ENCODE results near the gene KIF26B. TPM values are rescaled to one million over a fixed set of nuclear protein-coding genes. Genes with fewer than 3 reads are reported as not detected.

KIF26B gene
- total and polyA plus RNA-seq, 2 of the 4 experiments (the other 2 are of a cell fraction) = 0.53 to 0.54 TPM

DNA sequence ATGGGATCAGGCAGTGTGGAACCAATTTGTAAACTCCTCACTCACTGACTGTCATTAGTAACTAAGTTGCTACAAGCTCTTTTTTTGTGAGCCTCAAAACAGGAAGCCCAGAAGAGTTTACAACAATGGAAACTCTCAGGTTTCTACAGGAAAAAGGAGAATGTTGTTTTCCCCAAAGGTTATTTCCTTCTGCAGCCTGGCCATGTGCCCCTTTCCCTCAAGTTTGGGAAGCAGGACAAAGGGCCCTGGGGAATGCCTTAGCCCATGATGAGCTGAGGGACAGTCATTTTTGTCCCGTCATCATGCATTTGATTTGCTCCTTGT lies 395.9 kb downstream of the KIF26B start:
- Histone ChIP-seq H3K36me3 (ENCODE audit: control insufficient read depth, insufficient read depth, low read length) (no peaks in the 10 kb centered on the region), H3K9ac (ENCODE audit: low read depth, low read length) (no peak overlapping the region), H3K4me2 (ENCODE audit: low read depth, low read length) (no peak overlapping the region), H3K23ac (ENCODE audit: low read depth, low read length) (no peak overlapping the region), H3K4me3 (ENCODE audit: insufficient read depth, low read depth, low read length) (no peak overlapping the region), H4K5ac (ENCODE audit: low read depth, low read length) (no peak overlapping the region), H3K14ac (replicated peaks; ENCODE audit: low read depth, low read length) (no peak overlapping the region), H4K91ac (ENCODE audit: insufficient read depth, low read depth, low read length) (no peak overlapping the region), H4K8ac (ENCODE audit: low read depth in 2 of 2, low read length in 2 of 2) (no peak overlapping the region), H4K20me1 (ENCODE audit: insufficient read depth, low read length) (no peaks in the 10 kb centered on the region), H3K56ac (ENCODE audit: extremely low read depth, insufficient read depth, low read length) (no peak overlapping the region), H2AK5ac (ENCODE audit: low read depth, low read length) (no peak overlapping the region), H3K27me3 (ENCODE audit: control insufficient read depth, insufficient read depth, low read length) (0 out of 2 replicates have a peak, but pooled peaks cover 2% of the 10 kb centered on the region), H3K9me1 (ENCODE audit: insufficient read depth, low read length) (no peaks in the 10 kb centered on the region), H2AK9ac (replicated peaks; ENCODE audit: low read depth, low read length, poor library complexity) (no peak overlapping the region), H3K4ac (ENCODE audit: low read depth, low read length) (no peak overlapping the region), H3K9me3 (ENCODE audit: control insufficient read depth, insufficient read depth, low read length) (no peaks in the 10 kb centered on the region), H3K4me1 (ENCODE audit: control insufficient read depth, insufficient read depth, low read length) (no peaks in the 10 kb centered on the region), H2AFZ (replicated peaks; ENCODE audit: low read length, poor library complexity) (no peak overlapping the region), H2BK5ac (ENCODE audit: low read depth, low read length, poor library complexity, severe bottlenecking) (no peak overlapping the region), H3K79me1 (ENCODE audit: low read depth in 1 of 2, low read length in 2 of 2) (no peaks in the 10 kb centered on the region), H3K18ac (ENCODE audit: low read depth, low read length) (no peak overlapping the region), H2BK20ac (ENCODE audit: low read depth, low read length) (no peak overlapping the region), H2BK15ac (ENCODE audit: low read depth, low read length) (no peak overlapping the region), H3K27ac (ENCODE audit: insufficient read depth, low read length) (no peak overlapping the region), H2BK120ac (ENCODE audit: low read depth, low read length) (no peak overlapping the region)
- dilution Hi-C loops (cut with HindIII; ENCODE audit: low sequenced_read_pairs, unreplicated experiment) (no loop called here), intact Hi-C loops (cut with micrococcal nuclease) (no loop called here), in situ Hi-C loops (cut with MboI; ENCODE audit: low sequenced_read_pairs) (no loop called here)
- BruUV-seq (replicated peaks) = no TSS peak
- ATAC-seq (ENCODE audit: low read depth) (no peak), DNase-seq (no peak)
- ChIA-PET CTCF (no interaction called here), POLR2A (ENCODE audit: unreplicated experiment) (no interaction called here)
- WGBS, 2 experiments (ENCODE audit: extremely low coverage in 2 of 2, insufficient read length in 1 of 2) = no CpG with 5 or more reads among the region's 1 CpG
- TF ChIP-seq NFE2L2 (IDR thresholded peaks at IDR 0.05; ENCODE audit: low read depth, low read length) (no peak), RFX5 (IDR thresholded peaks at IDR 0.05; ENCODE audit: low read depth, low read length) (no peak), SMC3 (IDR thresholded peaks at IDR 0.05; ENCODE audit: low read depth, low read length) (no peak), CHD1 (IDR thresholded peaks at IDR 0.05; ENCODE audit: low read depth, low read length) (no peak), RCOR1 (IDR thresholded peaks at IDR 0.05; ENCODE audit: insufficient replicate concordance, low read length) (no peak), MAFK (IDR thresholded peaks at IDR 0.05; ENCODE audit: low read depth, low read length) (no peak), CEBPB (IDR thresholded peaks at IDR 0.05; ENCODE audit: low read depth, low read length) (no peak), BHLHE40 (IDR thresholded peaks at IDR 0.05; ENCODE audit: low read depth, low read length) (no peak), CTCF (conservative IDR thresholded peaks at IDR 0.05; ENCODE audit: low read depth, low read length) (no peak), MXI1 (IDR thresholded peaks at IDR 0.05; ENCODE audit: borderline replicate concordance, low read depth, low read length) (no peak), MAZ (IDR thresholded peaks at IDR 0.05; ENCODE audit: borderline replicate concordance, low read depth, low read length) (no peak), USF2 (IDR thresholded peaks at IDR 0.05; ENCODE audit: low read depth, low read length) (no peak), RAD21 (IDR thresholded peaks at IDR 0.05; ENCODE audit: low read length) (no peak), POLR2A (IDR thresholded peaks at IDR 0.05; ENCODE audit: low read depth, low read length) (no peak), FOS (IDR thresholded peaks at IDR 0.05; ENCODE audit: low read depth, low read length) (no peak)
- TF ChIP-seq, protein P1, sequence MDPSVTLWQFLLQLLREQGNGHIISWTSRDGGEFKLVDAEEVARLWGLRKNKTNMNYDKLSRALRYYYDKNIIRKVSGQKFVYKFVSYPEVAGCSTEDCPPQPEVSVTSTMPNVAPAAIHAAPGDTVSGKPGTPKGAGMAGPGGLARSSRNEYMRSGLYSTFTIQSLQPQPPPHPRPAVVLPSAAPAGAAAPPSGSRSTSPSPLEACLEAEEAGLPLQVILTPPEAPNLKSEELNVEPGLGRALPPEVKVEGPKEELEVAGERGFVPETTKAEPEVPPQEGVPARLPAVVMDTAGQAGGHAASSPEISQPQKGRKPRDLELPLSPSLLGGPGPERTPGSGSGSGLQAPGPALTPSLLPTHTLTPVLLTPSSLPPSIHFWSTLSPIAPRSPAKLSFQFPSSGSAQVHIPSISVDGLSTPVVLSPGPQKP (IDR thresholded peaks at IDR 0.05; ENCODE audit: borderline replicate concordance, low read depth, low read length) = no peak

Data from IMR-90 (cell line).